Cerebellar cortex (tissue), 1 donor: ENCODE data around the gene FDXACB1.

Source experiments
- DNase-seq: peaks from one replicate; pipeline ENCODE4 v3.0.0-alpha.2; 2015; ENCODE audit warnings: low spot score

The FDXACB1 gene, protein sequence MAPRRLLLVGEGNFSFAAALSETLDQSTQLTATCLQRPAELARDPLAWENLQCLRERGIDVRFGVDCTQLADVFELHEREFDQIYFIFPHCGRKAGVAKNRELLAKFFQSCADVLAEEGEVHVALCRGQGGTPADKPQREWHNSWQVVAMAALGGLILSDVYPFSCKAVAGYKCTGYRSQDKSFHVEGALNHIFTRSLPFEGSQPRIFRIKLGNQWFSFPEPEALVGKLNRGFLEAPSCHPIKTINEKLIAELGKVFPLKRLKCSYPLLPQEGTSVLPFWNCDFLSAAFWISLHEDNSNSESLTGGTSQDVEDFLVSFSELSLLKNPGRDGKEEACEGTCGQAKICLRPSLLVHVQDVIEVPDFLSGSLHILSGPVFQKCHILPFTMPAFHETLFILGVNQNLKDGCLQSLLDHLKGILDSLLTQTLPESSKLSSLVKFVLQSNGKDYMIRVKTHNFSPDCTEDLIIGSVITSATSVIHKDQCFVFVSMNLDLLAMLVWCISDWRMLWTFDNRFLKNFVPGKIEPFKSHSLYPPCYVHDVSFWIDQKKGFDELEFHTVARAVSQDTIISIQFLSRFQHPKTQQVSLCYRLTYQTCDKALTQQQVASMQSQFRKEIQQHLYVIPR

DNA sequence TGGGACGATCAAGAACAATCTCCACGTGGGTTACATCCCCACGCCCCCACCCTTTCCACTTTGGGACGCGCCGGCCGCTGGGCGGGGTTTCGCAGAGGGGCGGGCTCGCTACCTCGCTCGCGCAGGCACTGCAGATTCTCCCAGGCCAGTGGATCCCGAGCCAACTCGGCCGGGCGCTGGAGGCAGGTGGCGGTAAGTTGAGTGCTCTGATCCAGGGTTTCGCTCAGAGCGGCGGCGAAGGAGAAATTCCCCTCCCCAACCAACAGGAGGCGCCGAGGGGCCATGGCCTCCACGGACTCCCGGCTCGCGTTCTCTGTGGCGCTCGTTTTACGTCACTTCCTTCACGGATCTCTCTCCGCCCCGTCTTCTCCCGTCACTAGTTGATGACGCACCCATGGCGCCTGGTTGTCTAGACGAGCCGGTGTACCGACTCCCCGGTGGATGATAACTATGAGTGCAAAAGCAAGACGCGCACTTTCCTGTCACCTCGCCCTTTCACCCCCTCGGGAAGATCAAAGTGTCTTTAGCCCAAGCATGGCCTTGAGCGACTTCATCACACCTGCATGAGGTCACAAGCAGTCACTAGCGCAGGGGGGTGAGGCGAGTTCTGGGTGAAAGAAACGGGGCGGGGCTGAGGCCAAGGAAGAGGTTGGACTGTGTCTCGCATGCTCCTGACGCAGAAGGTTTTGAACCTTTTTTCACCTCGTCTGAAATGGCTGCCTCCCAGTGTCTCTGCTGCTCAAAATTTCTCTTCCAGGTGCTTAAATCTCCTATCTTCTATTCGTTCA is at the start of gene FDXACB1, which contains the start of gene CFAP68:
FDXACB1 (minus strand) TSS at position 317 of the 788 bp plus-strand sequence; CDS start at position 284, 33 bp downstream.
CFAP68 (plus strand) TSS at position 693 of the 788 bp plus-strand sequence; CDS start at position 713, 20 bp downstream.
- DNase-seq: peak; percentile 98

DNA sequence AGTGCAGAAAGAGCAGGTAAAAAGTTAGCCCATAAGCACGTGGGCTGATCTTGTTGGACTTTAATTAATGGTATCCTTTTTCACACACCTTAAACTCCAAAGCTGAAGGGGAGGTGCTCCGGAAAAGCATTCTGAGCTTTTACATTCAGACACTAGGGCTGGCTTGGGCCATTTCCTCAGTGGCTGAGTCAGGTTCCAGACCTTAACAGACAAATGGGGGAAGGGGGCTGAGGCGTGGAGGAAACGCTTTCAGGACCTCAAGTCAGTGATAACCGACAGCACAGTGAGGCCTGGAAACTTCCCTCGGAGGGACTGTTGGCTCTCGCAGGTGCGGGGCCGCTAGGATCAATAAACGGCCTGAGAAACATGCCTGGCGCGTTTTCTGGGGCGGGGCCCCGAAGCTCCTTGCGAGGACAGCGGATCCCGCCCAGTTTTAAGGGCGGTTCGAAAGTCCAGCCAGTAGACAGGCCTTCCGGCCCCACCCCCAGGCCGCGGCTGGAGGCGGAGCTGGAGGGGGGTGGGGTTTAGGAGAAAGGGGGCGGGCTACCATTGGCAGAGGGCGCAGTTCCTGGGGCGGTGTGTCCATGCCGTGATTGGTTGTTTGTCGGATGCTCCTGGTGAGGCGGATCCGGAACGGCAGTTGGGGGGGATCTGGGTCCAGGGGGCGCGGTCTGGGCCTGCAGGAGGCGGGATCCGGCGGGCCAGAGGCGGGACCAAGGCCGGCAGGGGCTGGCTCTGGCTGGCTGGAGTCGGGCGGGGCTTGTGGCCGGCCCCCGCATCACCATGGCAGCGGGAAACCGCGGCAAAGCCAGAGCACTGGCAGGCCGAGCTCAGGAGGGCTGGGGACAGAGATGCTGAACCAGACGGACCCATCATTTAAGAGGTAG is 47.8 kb upstream of the FDXACB1 start:
- peak; percentile 98 for DNase-seq

DNA sequence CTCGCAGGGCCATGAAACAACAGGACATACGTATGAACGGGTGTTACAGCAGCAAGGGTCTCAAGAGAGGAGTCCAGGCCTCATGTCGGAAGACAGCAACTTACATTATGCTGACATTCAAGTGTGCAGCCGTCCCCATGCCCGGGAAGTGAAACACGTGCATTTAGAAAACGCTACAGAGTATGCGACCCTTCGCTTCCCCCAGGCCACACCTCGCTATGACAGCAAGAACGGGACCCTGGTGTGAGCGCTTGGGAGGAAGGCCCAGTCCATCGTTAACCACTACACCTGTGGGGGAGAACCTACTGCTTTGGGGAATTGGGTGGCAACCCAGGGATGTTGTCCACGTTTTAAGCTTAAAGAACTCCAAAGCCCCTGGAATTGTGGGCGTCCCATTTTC is 47.0 kb upstream of the FDXACB1 start:
- peak; percentile 37 for DNase-seq

DNA sequence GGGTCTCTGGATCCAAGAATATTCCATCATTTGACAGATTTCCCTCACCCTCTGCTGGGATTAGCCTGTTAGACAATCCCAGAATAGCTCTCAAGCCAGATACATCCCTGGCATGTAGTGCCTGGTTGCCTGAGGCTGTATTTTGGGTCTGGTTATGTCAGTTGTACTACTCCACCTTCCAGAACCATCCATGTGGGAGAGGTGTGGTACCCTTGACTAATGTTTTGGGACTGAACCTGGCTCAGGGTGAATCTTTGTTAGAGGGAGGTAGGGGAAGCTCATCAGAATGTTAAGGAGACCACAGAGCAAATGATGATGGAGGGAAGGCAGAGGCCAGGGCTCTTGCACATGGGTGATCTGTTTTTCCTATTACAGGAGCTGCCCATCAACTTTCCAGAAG is 45.0 kb upstream of the FDXACB1 start:
- no peak for DNase-seq

DNA sequence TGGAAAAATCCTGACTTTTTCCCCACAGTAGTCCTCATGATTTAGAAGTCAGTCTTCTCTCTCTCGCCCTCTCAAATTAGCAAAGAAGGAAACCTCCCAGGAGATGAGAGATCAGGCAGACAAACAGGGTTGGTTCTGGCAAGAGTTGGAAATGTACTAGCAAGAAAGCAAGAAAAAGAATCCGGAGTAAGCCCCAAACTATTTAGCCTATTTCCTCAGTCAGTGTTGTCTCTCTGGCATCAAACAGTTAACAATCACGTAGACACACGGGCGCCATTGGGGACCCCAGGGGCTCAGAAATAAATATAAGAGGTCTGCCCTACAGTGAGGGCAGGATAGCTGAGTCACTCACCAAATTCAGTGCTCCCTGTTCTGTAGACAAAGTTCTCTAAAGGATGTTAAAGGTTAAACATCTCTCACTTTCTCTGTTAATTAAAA is 44.4 kb upstream of the FDXACB1 start:
- DNase-seq: peak; percentile 95

DNA sequence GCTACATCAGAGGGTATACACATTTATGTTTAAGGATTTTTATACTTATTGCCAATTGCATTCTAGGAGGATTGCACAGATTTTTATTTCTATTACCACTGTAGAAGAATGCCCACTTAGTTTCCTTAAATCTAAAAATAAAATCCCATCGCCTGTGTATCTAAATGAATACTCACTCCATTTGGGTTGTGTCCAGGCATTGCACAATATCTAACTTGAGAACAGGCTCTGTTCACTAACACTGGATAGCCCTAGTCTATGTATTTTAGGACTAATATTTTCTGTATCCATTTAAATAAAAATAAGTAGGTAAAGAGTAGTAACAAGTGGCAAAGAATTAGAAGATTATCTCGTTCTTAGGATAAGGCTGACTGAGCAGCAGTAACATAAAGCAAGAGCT is 43.8 kb upstream of the FDXACB1 start:
- DNase-seq: no peak

DNA sequence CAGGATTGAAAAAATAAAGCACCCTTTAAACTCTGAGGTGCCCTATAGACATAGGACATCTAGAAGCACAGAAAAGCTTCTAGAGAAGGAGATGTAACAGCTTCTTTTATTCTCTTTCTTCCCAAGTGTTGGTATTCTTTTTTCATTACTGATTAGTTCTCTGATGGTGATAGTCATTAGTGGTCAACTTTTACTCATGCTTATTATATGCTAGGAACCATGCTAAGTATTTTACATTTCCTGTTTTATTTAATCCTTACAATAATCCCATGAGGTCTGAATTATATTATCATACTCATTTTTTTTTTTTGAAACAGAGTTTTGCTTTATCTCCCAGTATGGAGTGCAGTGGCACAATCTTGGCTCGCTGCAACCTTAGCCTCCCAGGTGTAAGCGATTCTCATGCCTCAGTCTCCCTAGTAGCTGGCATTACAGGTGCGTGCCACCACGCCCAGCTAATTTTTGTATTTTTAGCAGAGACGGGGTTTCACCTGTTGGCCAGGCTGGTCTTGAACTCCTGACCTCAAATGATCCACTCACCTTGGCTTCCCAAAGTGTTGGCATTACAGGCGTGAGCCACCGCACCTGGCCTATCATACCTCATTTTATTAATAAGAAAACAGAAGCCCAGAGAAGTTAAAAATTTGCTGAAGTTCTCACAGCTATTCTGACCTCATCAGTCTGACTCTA is 42.7 kb upstream of the FDXACB1 start:
- no peak for DNase-seq

DNA sequence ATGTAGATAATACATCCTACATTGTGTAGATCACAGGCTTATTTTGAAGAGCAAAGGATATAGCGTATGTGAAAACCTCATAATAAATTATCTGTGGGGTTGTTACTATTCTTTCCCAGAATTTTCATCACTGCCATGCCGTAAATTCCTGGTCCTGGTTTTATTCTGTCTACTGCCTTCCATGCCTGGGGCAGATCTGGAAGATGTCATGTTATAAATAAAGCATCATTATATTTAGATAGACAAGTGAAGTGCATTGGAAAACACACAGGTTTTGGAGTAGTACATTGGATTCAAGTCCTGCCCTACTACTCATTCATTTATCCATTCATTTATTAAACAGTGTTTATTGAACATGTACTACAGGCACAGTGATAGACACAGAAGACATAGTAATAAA is 41.9 kb upstream of the FDXACB1 start:
- DNase-seq: no peak

DNA sequence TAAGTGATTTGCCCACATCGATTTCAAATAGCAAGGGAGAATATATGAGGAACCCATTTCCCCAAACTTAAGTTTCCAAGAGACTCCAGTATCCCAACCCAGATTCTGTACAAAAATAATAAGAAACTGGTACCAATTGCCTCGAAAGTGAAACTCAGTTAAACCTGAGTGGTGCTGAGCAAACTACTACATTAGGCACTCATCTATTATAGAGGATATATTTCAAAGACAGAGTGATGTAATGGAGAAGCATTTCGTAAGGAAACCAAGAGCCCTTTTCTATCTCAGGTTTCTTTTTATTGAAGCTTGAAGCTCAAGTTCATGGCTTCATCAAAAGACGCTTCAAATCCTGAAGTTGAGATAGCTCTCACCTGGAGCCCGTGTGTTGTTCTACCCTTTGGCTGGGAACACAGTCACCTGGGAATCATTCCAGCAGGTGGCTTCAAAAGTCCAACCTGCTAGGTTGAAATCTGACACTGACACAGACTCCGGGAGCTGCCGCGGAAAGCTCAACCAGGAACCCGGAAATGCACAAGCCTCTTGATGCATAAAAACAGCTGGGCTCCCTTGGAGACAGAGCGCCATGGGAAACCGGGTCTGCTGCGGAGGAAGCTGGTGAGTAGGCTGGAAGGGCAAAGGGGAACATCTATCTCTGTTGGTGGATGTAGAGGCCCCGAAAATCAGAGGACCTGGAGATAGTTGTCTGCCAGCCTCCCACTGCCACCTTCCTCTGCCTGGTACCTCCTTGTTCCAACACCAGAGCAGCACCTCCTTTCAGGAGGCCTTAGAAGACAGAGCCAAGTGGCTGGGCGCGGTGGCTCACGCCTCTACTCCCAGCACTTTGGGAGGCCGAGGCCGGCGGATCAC is 39.7 kb upstream of the FDXACB1 start, which contains the start of gene C11orf52:
C11orf52 (plus strand) TSS at position 524 of the 867 bp plus-strand sequence; CDS start at position 584, 60 bp downstream.
- DNase-seq: peak; percentile 51

DNA sequence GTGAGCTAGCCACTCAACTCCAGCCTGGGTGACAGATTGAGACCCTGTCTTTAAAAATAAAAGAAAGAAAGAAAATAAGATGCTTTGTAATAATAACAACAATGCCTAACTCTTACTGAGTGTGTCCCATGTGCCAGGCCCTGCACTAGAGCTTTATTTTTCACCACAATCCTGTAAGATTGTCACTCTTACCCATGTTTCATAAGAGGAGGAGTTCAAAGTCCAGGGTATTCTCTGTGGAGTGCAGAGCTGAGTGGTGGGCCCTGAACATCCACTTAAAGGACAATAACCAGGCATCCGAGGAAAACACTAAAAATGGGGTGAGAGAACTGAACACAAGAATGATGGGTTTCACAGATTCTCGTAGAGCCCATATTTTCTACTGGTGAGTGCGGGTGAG is 38.8 kb upstream of the FDXACB1 start:
- DNase-seq: no peak

DNA sequence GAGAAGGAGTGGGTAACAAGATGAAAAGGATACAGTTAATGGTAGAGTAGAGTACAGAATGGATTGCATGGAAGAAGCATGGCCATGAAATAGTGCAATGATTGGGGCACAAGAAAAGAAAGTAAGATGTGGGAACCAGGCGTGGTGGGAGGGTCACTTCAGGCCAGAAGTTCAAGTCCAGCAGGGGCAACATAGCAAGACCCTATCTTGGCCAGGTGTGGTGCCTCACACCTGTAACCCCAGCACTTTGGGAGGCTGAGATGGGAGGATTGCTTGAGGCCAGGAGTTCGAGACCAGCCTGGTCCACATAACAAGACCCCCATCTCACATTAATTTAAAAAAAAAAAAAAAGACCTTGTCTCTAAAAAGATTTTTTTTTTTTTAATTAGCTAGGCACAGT is 38.3 kb upstream of the FDXACB1 start:
- DNase-seq: no peak

DNA sequence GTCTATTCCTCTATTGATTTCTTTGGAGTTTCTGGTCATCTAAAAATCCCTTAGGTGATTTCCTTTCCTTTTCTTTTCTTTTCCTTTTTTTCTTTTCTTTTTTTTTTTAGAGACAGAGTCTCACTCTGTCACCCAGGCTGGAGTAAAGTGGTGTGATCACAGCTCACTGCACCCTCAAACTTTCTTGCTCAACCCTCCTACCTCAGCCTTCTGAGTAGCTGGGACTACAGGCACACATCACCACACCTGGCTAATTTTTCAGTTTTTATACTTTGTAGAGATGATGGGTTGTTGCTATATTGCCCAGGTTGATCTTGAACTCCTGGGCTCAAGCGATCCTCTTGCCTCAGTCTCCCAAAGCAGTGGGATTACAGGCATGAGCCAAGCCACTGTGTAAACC is 37.8 kb upstream of the FDXACB1 start:
- no peak for DNase-seq

DNA sequence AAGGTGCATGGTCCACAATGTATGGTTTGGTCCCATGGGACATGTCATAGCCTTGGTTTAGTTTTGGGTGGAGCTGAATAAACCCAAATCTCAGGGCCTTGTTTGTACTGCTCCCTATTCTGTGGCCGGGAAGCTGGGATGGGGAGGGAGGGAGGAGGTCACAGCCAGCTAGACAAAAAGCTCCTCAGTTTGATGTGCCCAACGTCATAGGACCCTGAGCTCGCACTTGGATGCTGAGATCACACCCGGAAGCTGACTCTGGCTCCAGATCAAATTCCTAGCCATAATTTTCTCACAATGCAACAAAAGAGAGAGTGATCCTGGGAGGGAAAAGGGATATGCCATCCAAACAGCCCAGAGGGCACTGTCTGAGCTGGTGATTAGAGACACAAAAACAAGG is 35.0 kb upstream of the FDXACB1 start:
- peak; percentile 80 for DNase-seq

DNA sequence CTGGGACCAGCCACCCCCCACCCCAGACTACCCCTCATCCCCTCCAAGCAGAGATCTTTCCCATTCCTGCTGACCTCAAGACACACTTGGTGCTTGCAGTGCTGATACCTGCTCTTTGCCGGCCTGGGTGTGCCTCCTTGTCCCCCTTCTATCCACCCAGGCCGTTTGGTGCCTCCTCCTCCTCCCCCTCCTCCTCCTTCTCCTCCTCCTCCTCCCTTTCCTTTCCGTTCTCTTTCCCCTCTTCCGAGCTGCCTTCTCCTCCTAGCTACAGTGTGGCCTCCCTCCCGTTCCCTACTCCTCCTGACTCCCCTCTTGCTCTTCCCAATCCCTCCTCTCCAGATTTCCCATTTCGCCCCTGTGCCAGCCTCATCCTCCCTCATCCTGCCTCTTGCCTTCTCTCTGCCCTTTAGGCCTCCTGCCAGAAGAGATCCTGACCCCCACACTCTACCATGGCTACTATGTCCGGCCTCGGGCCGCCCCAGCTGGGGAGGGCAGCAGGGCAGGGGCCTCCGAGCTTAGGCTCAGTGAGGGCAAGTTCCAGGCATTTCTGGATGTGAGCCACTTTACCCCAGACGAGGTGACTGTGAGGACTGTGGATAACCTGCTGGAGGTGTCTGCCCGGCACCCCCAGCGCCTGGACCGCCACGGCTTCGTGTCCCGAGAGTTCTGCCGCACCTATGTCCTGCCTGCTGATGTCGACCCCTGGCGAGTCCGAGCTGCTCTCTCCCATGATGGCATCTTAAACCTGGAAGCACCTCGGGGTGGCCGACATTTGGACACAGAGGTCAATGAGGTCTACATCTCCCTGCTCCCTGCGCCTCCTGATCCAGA is 34.3 kb upstream of the FDXACB1 start:
- peak; percentile 80 for DNase-seq

DNA sequence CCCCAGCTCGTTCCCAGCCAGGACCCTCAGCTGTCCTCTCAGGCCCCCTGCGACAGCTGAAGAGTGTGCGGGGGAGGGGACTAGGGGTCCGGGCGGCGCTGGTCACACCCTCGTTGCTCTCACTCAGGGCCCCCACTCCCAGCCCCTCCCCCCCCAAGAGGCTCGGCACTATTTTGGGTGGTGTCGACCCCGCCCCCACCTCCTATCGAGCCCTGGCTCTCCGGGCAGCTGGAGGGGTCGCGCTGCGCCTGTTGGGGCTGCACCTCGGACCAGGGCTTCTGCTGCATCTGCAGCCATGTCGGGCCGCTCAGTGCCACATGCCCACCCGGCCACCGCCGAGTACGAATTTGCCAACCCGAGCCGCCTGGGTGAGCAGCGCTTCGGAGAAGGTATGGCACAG is 33.6 kb upstream of the FDXACB1 start, which contains the start of gene HSPB2:
HSPB2 (plus strand) TSS at position 200 of the 400 bp plus-strand sequence; CDS start at position 296, 96 bp downstream.
- peak; percentile 49 for DNase-seq

DNA sequence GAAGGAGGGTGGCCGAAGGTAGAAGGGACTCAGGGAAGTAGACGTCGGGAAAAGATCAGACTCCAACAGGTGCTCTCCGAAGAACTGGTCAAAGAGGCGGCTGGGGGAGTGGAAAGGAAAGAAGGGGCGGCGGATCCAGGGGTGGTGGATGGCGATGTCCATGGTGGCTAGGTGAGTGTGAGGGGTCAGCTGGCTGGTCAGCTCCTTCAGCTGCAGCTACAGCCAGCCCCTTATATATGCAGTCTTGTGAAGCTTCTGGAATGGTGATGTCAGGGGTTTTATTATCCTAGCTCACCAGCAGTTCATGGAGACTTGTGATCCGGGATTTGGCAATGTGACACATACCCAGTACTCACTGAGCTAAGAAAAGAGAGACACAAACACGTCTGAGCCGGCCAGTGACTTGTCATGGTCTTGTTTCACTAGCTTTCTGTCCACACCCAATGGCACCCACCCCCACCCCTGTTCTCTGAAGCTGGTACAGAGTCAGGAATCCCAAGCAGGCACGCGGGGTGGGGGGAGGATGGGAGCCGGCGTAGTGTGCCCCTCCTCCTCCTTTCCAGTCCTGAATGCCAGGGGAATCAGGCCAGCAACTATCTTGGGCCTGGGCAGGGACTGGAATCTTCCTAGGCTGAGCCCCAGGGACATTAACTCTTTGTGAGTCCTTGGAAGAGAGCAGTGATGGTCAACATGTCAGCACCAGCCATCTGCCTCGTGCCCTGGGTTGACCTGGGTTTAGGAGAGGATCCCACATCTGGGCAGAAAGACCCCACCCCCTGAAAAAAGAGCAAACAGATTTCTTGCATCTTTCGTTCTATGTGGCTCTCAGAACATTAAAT is 32.8 kb upstream of the FDXACB1 start, which contains the start of gene CRYAB:
CRYAB (minus strand) TSS at position 208 of the 839 bp plus-strand sequence; CDS start at position 162, 46 bp downstream.
- peak; percentile 98 for DNase-seq
